Measurements from ENCODE around the gene DLG2.

DNA sequence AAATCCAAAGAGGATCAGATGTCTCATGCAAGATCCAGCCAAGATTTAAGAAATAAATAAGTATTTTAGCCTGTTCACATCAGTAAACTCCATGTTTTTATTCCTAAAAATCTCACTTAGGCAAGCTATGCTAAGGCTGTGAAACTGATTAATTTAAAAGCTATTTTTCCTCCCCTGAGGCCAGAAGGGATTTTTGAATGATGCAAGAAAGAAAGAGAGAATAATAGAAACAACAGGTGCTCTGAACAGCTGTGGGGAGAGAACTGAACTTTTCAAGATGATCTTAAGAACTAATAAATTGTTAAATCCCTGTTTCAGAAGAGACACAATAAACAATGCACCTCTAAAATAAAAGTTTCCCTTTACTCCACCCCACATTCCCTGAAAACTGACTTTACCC lies 241.6 kb downstream of the DLG2 start:
- TF ChIP-seq, protein P1, sequence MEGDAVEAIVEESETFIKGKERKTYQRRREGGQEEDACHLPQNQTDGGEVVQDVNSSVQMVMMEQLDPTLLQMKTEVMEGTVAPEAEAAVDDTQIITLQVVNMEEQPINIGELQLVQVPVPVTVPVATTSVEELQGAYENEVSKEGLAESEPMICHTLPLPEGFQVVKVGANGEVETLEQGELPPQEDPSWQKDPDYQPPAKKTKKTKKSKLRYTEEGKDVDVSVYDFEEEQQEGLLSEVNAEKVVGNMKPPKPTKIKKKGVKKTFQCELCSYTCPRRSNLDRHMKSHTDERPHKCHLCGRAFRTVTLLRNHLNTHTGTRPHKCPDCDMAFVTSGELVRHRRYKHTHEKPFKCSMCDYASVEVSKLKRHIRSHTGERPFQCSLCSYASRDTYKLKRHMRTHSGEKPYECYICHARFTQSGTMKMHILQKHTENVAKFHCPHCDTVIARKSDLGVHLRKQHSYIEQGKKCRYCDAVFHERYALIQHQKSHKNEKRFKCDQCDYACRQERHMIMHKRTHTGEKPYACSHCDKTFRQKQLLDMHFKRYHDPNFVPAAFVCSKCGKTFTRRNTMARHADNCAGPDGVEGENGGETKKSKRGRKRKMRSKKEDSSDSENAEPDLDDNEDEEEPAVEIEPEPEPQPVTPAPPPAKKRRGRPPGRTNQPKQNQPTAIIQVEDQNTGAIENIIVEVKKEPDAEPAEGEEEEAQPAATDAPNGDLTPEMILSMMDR (IDR thresholded peaks at IDR 0.05; ENCODE audit: low read length) = no peak
- TF ChIP-seq EZH2 (IDR thresholded peaks at IDR 0.05; ENCODE audit: borderline replicate concordance, low read length) = no peak

Data from OCI-LY1 (cell line).